ENCODE data around the gene MEMO1.

DNA sequence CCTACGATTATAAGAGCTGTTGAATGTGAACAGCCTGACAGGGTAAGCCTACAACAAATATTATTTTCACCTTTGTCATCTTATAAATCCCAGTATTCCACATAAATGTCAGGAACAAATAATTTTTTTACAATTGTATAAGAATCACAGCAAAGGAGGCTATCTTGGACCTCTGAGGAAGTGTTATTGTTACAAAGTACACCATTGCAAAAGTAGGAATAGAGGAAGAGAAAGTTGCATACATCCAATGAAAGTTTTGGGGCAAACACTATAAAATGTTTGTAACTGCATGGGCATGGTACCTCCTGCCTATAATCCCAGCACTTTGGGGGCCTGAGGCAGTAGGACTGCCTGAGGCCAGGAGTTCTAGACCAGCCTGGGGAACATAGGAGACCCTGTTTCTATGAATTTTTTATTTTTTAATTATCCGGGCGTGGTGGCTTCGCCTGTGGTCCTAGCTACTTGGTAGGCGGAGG, 715 bp upstream of the MEMO1 start:
- TF ChIP-seq POLR2A (IDR thresholded peaks at IDR 0.05; ENCODE audit: low read depth, low read length) (no peak), POLR2AphosphoS5 (IDR thresholded peaks at IDR 0.05; ENCODE audit: low read depth, low read length) (no peak), TAF1 (IDR thresholded peaks at IDR 0.05; ENCODE audit: borderline replicate concordance, low read depth, low read length) (no peak)
